HEK293 (cell line): ENCODE data around the gene ALKBH3.

Source experiments
- CTCF ChIA-PET: fragments of 350-600 bp; formaldehyde crosslinking; extraction: SDS; loops from one replicate; lab custom pipeline; 2021; ENCODE audit warnings: antibody characterized with exemption; lab: Yijun Ruan, JAX
- POLR2A ChIA-PET: fragments of 300-600 bp; formaldehyde crosslinking; extraction: SDS; loops from one replicate; lab custom pipeline; 2020; ENCODE audit warnings: antibody characterized with exemption, inconsistent platforms; lab: Yijun Ruan, JAX
- H3K27ac ChIP-seq: fragments of 200-500 bp; sonication (Bioruptor generic); 2 replicates; pipeline ENCODE4 v1.5.1; 2014; ENCODE audit warnings: low read depth, low read length, control low read depth, inconsistent platforms; ENCODE audit errors: extremely low read depth
- H3K36me3 ChIP-seq, 2 experiments: fragments of 200-500 bp in 1 of 2; sonication (Bioruptor generic) in 1 of 2; 1 replicate in 1 of 2; 2 replicates in 1 of 2; pipeline ENCODE4 v1.5.1; 2014 to 2017; ENCODE audit warnings: inconsistent platforms in 2 of 2, low read length in 2 of 2; ENCODE audit not compliant: control insufficient read depth in 2 of 2, insufficient read depth in 1 of 2
- H3K4me1 ChIP-seq: fragments of 200-500 bp; sonication (Bioruptor generic); 2 replicates; pipeline ENCODE4 v1.5.1; 2014; ENCODE audit warnings: mild to moderate bottlenecking, low read length, inconsistent platforms; ENCODE audit not compliant: control insufficient read depth, insufficient read depth
- H3K4me3 ChIP-seq: 2 replicates; pipeline ENCODE4 v1.5.1; 2011; ENCODE audit warnings: low read depth, mild to moderate bottlenecking, control low read depth, low read length, moderate library complexity
- H3K9me3 ChIP-seq: fragments of 200-500 bp; sonication (Bioruptor generic); 2 replicates; pipeline ENCODE4 v1.5.1; 2014; ENCODE audit warnings: low read depth, low read length, inconsistent platforms; ENCODE audit not compliant: control insufficient read depth, insufficient read depth
- EGR2 ChIP-seq: fragments of 450-650 bp; formaldehyde crosslinking; IDR thresholded peaks from 2 replicates; pipeline ENCODE4 v1.5.1; 2016; ENCODE audit warnings: low read depth, missing biosample characterization, missing genetic modification characterization
- HOXC10 ChIP-seq: sonication (generic); formaldehyde crosslinking; IDR thresholded peaks from 2 replicates; pipeline ENCODE4 v1.8.1; 2023; ENCODE audit warnings: mild to moderate bottlenecking, missing genetic modification reagents
- KLF7 ChIP-seq: fragments of 450-650 bp; formaldehyde crosslinking; IDR thresholded peaks from 2 replicates; pipeline ENCODE4 v1.5.1; 2016; ENCODE audit warnings: missing biosample characterization, missing genetic modification characterization, borderline replicate concordance
- PRDM2 ChIP-seq: fragments of 450-650 bp; formaldehyde crosslinking; IDR thresholded peaks from 2 replicates; pipeline ENCODE4 v1.5.1; 2016; ENCODE audit warnings: missing biosample characterization, missing genetic modification characterization, borderline replicate concordance
- ZNF10 ChIP-seq: fragments of 450-650 bp; formaldehyde crosslinking; IDR thresholded peaks from 2 replicates; pipeline ENCODE4 v1.5.1; 2017; ENCODE audit warnings: missing biosample characterization, missing genetic modification characterization
- ZNF140 ChIP-seq: fragments of 450-650 bp; formaldehyde crosslinking; IDR thresholded peaks from 2 replicates; pipeline ENCODE4 v1.5.1; 2016; ENCODE audit warnings: missing biosample characterization, missing genetic modification characterization
- ZNF239 ChIP-seq: fragments of 450-650 bp; formaldehyde crosslinking; IDR thresholded peaks from 2 replicates; pipeline ENCODE4 v1.5.1; 2016; ENCODE audit warnings: missing biosample characterization, missing genetic modification characterization
- ZNF248 ChIP-seq: fragments of 450-650 bp; formaldehyde crosslinking; IDR thresholded peaks from 2 replicates; pipeline ENCODE4 v1.5.1; 2017; ENCODE audit warnings: missing biosample characterization, missing genetic modification characterization
- ZNF266 ChIP-seq: fragments of 450-650 bp; formaldehyde crosslinking; IDR thresholded peaks from 2 replicates; pipeline ENCODE4 v1.5.1; 2016; ENCODE audit warnings: missing biosample characterization, missing genetic modification characterization, low read depth
- ZNF335 ChIP-seq: fragments of 450-650 bp; formaldehyde crosslinking; conservative IDR thresholded peaks from 2 replicates; pipeline ENCODE4 v1.5.1; 2016; ENCODE audit warnings: missing biosample characterization, missing genetic modification characterization
- ZNF354C ChIP-seq: fragments of 450-650 bp; formaldehyde crosslinking; IDR thresholded peaks from 2 replicates; pipeline ENCODE4 v1.5.1; 2016; ENCODE audit warnings: missing biosample characterization, missing genetic modification characterization, low read depth, borderline replicate concordance
- ZNF530 ChIP-seq: fragments of 450-650 bp; formaldehyde crosslinking; IDR thresholded peaks from 2 replicates; pipeline ENCODE4 v1.5.1; 2016; ENCODE audit warnings: low read depth, missing biosample characterization, missing genetic modification characterization
- ZNF585B ChIP-seq: fragments of 450-650 bp; formaldehyde crosslinking; IDR thresholded peaks from 2 replicates; pipeline ENCODE4 v1.5.1; 2016; ENCODE audit warnings: missing biosample characterization, missing genetic modification characterization
- ZNF624 ChIP-seq: fragments of 450-650 bp; formaldehyde crosslinking; IDR thresholded peaks from 2 replicates; pipeline ENCODE4 v1.5.1; 2017; ENCODE audit warnings: missing biosample characterization, missing genetic modification characterization
- ZNF626 ChIP-seq: fragments of 450-650 bp; sonication (Bioruptor Pico); formaldehyde crosslinking; IDR thresholded peaks from 2 replicates; pipeline ENCODE4 v1.5.1; 2018; ENCODE audit warnings: missing biosample characterization, missing genetic modification characterization, inconsistent platforms
- ZNF629 ChIP-seq: fragments of 450-650 bp; formaldehyde crosslinking; IDR thresholded peaks from 2 replicates; pipeline ENCODE4 v1.5.1; 2017; ENCODE audit warnings: missing biosample characterization, missing genetic modification characterization
- ZNF660 ChIP-seq: fragments of 450-650 bp; IDR thresholded peaks from 2 replicates; pipeline ENCODE4 v1.5.1; 2018; ENCODE audit warnings: missing biosample characterization, mild to moderate bottlenecking, missing genetic modification characterization
- ZNF692 ChIP-seq: fragments of 450-650 bp; formaldehyde crosslinking; IDR thresholded peaks from 2 replicates; pipeline ENCODE4 v1.5.1; 2016; ENCODE audit warnings: missing biosample characterization, missing genetic modification characterization
- ZNF704 ChIP-seq: fragments of 450-650 bp; formaldehyde crosslinking; IDR thresholded peaks from 2 replicates; pipeline ENCODE4 v1.5.1; 2016; ENCODE audit warnings: missing biosample characterization, missing genetic modification characterization

The ALKBH3 gene

GRCh38 chr11:43833657-43834073 is 47.0 kb upstream of the ALKBH3 start (continued):
- TF ChIP-seq ZNF335 (tag by site-specific recombination) (no peak), ZNF248 (no peak), ZNF660 (tag by site-specific recombination) (no peak), PRDM2 (tag by site-specific recombination) (no peak), ZNF266 (tag by site-specific recombination) (no peak), KLF7 (tag by site-specific recombination) (no peak), ZNF624 (tag by site-specific recombination) (no peak), ZNF239 (no peak)

- Histone ChIP-seq H3K9me3 (no peaks in the 10 kb centered on the region), H3K36me3 (peaks cover 0 to 12% of the 10 kb centered on the region in 2 experiments; a peak in 1 of 3 replicates), H3K4me3 (no peak overlapping the region), H3K4me1 (peaks cover 6% of the 10 kb centered on the region), H3K27ac (no peak overlapping the region)
- TF ChIP-seq ZNF140 (tag by site-specific recombination) (no peak), ZNF704 (tag by site-specific recombination) (no peak), EGR2 (tag by site-specific recombination) (no peak), HOXC10 (CRISPR knock-in tag) (no peak), ZNF530 (tag by site-specific recombination) (no peak), ZNF585B (no peak), ZNF10 (tag by site-specific recombination) (no peak), ZNF626 (tag by site-specific recombination) (no peak), ZNF629 (tag by site-specific recombination) (no peak), ZNF354C (tag by site-specific recombination) (no peak), ZNF239 (no peak), ZNF692 (tag by site-specific recombination) (no peak)
- CTCF ChIA-PET: interaction anchor here (0.6 to 10.8 kb wide), 5 partner anchors 7 to 258 kb away, joined by 3 to 122 read pairs (median 3); no protein-coding TSS in a partner anchor
- POLR2A ChIA-PET: no interaction called here
Observed at GRCh38 chr11:43834286-43834685, 46.3 kb upstream of the ALKBH3 start.
